Measurements from ENCODE around the gene GABRB3.

GABRB3 gene

GRCh38 chr15:26656080-26656479 lies 116.8 kb downstream of the GABRB3 start:
- no peak for TF ChIP-seq CTCF (IDR thresholded peaks at IDR 0.05)

GRCh38 chr15:26651909-26652308 lies 121.0 kb downstream of the GABRB3 start:
- TF ChIP-seq CTCF (IDR thresholded peaks at IDR 0.05): no peak

GRCh38 chr15:26648676-26649075 lies 124.2 kb downstream of the GABRB3 start:
- no peak for TF ChIP-seq CTCF (IDR thresholded peaks at IDR 0.05)

GRCh38 chr15:26644948-26645347 lies 127.9 kb downstream of the GABRB3 start:
- TF ChIP-seq CTCF (IDR thresholded peaks at IDR 0.05): no peak

- TF ChIP-seq CTCF (IDR thresholded peaks at IDR 0.05): no peak
Observed at GRCh38 chr15:26641144-26641543, 131.7 kb downstream of the GABRB3 start.

GRCh38 chr15:26640601-26641000 lies 132.3 kb downstream of the GABRB3 start:
- no peak for TF ChIP-seq CTCF (IDR thresholded peaks at IDR 0.05)

GRCh38 chr15:26639966-26640365 lies 132.9 kb downstream of the GABRB3 start:
- TF ChIP-seq CTCF (IDR thresholded peaks at IDR 0.05): no peak

GRCh38 chr15:26635614-26636013 lies 137.3 kb downstream of the GABRB3 start:
- no peak for TF ChIP-seq CTCF (IDR thresholded peaks at IDR 0.05)

Data from LNCAP (cell line).